HepG2 (cell line): Measurements from ENCODE around the gene SLC25A47. TPM values are rescaled to one million over a fixed set of nuclear protein-coding genes. Genes with fewer than 3 reads are reported as not detected.

Source experiments
- ARNT ChIP-seq: fragments of 450-650 bp; IDR thresholded peaks from 2 replicates; pipeline ENCODE4 v1.6.1; 2017
- GLI4 ChIP-seq: sonication (generic); formaldehyde crosslinking; IDR thresholded peaks from 2 replicates; pipeline ENCODE4 v1.5.1; 2020; ENCODE audit warnings: missing genetic modification reagents, mild to moderate bottlenecking, moderate library complexity, borderline replicate concordance
- GTF3A ChIP-seq: sonication (generic); formaldehyde crosslinking; conservative IDR thresholded peaks from 2 replicates; pipeline ENCODE4 v1.4.0; 2020; ENCODE audit warnings: mild to moderate bottlenecking, missing genetic modification reagents
- HDAC6 ChIP-seq: fragments of 200-600 bp; sonication (generic); IDR thresholded peaks from 2 replicates; pipeline ENCODE4 v1.7.0; 2017; ENCODE audit warnings: mild to moderate bottlenecking, antibody characterized with exemption, low read length, low read depth
- HNRNPL ChIP-seq: fragments of 200-400 bp; formaldehyde crosslinking; IDR thresholded peaks from 2 replicates; pipeline ENCODE4 v1.6.1; 2017; ENCODE audit warnings: mild to moderate bottlenecking, low read depth, low read length
- HNRNPUL1 ChIP-seq: fragments of 200-400 bp; formaldehyde crosslinking; IDR thresholded peaks from 2 replicates; pipeline ENCODE4 v1.6.1; 2017; ENCODE audit warnings: low read depth, mild to moderate bottlenecking, low read length, moderate library complexity
- HOXA9 ChIP-seq: sonication (generic); formaldehyde crosslinking; IDR thresholded peaks from 2 replicates; pipeline ENCODE4 v1.8.1; 2022; ENCODE audit warnings: missing genetic modification reagents, mild to moderate bottlenecking, moderate library complexity, borderline replicate concordance
- MEIS2 ChIP-seq: sonication (generic); formaldehyde crosslinking; IDR thresholded peaks from 2 replicates; pipeline ENCODE4 v1.9.0; 2021; ENCODE audit warnings: mild to moderate bottlenecking, missing genetic modification reagents
- NFIC ChIP-seq: IDR thresholded peaks from 2 replicates; pipeline ENCODE4 v1.6.1; 2012; ENCODE audit warnings: mild to moderate bottlenecking, low read length, inconsistent platforms
- RFX3 ChIP-seq: IDR thresholded peaks from 2 replicates; pipeline ENCODE4 v1.6.1; 2016; ENCODE audit warnings: missing biosample characterization, missing genetic modification reagents
- SIX1 ChIP-seq: sonication (generic); formaldehyde crosslinking; IDR thresholded peaks from 2 replicates; pipeline ENCODE4 v1.4.0; 2020; ENCODE audit warnings: missing genetic modification reagents, borderline replicate concordance
- SOX5 ChIP-seq: IDR thresholded peaks from 2 replicates; pipeline ENCODE4 v1.6.1; 2016; ENCODE audit warnings: borderline replicate concordance
- SP1 ChIP-seq, 2 experiments: fragments of 450-650 bp in 1 of 2; sonication (generic) in 1 of 2; formaldehyde crosslinking in 1 of 2; IDR thresholded peaks; 2 replicates each; pipeline versions ENCODE4 v1.4.0 to v1.6.1; 2016 to 2020; ENCODE audit warnings: missing genetic modification reagents in 1 of 2
- TRAFD1 ChIP-seq: sonication (generic); formaldehyde crosslinking; IDR thresholded peaks from 2 replicates; pipeline ENCODE4 v1.5.1; 2020; ENCODE audit warnings: missing genetic modification reagents, mild to moderate bottlenecking, borderline replicate concordance
- ZC3H4 ChIP-seq: sonication (generic); formaldehyde crosslinking; IDR thresholded peaks from 2 replicates; pipeline ENCODE4 v1.4.0; 2020; ENCODE audit warnings: missing genetic modification reagents, borderline replicate concordance
- ZNF160 ChIP-seq: sonication (generic); formaldehyde crosslinking; IDR thresholded peaks from 2 replicates; pipeline ENCODE4 v1.8.0; 2022; ENCODE audit warnings: mild to moderate bottlenecking, inconsistent platforms, missing genetic modification reagents
- ZNF484 ChIP-seq: sonication (generic); formaldehyde crosslinking; IDR thresholded peaks from 2 replicates; pipeline ENCODE4 v1.5.1; 2020; ENCODE audit warnings: mild to moderate bottlenecking, low read depth, missing genetic modification reagents, borderline replicate concordance
- ZNF510 ChIP-seq: sonication (generic); formaldehyde crosslinking; IDR thresholded peaks from 2 replicates; pipeline ENCODE4 v1.4.0; 2020; ENCODE audit warnings: low read depth, mild to moderate bottlenecking, missing genetic modification reagents
- ZSCAN9 ChIP-seq: IDR thresholded peaks from 2 replicates; pipeline ENCODE4 v1.6.1; 2016; ENCODE audit warnings: borderline replicate concordance
- polyA plus RNA-seq, 8 experiments: library from polyadenylated mRNA; depleted of rRNA in 3 of 8; stranded (reverse) in 7 of 8; unstranded in 1 of 8; fragments of >200 nt; fragmentation: Illumina TruSeq in 4 of 8; extraction: Trizol in 4 of 8; gene quantifications; 2 replicates each; pipeline versions ENCODE4 v1.2.1 to v1.2.3, GENCODE V29; 2011 to 2016; ENCODE audit warnings: low read depth in 4 of 8, missing spikeins in 1 of 8, mixed read lengths in 1 of 8; ENCODE audit not compliant: insufficient read depth in 1 of 8
- total RNA-seq, 5 experiments: library from RNA; depleted of rRNA; stranded (reverse); fragments of >200 nt; fragmentation: Illumina TruSeq; extraction: Trizol; gene quantifications; 2 replicates each; pipeline ENCODE4 v1.2.3, GENCODE V29; 2016; ENCODE audit warnings: low read depth in 1 of 5
- TF ChIP-seq, protein P1 (sequence below): IDR thresholded peaks from 2 replicates; pipeline ENCODE4 v1.6.1; 2016; ENCODE audit warnings: mild to moderate bottlenecking
- TF ChIP-seq, protein P2 (sequence below): sonication (generic); formaldehyde crosslinking; IDR thresholded peaks from 2 replicates; pipeline ENCODE4 v1.5.0; 2020; ENCODE audit warnings: missing genetic modification reagents

Gene SLC25A47
- total and polyA plus RNA-seq, 2 of the 13 experiments (the other 11 are each of a cell fraction or from before 2014, with no cell fraction given): 1.0 to 1.7 TPM

DNA sequence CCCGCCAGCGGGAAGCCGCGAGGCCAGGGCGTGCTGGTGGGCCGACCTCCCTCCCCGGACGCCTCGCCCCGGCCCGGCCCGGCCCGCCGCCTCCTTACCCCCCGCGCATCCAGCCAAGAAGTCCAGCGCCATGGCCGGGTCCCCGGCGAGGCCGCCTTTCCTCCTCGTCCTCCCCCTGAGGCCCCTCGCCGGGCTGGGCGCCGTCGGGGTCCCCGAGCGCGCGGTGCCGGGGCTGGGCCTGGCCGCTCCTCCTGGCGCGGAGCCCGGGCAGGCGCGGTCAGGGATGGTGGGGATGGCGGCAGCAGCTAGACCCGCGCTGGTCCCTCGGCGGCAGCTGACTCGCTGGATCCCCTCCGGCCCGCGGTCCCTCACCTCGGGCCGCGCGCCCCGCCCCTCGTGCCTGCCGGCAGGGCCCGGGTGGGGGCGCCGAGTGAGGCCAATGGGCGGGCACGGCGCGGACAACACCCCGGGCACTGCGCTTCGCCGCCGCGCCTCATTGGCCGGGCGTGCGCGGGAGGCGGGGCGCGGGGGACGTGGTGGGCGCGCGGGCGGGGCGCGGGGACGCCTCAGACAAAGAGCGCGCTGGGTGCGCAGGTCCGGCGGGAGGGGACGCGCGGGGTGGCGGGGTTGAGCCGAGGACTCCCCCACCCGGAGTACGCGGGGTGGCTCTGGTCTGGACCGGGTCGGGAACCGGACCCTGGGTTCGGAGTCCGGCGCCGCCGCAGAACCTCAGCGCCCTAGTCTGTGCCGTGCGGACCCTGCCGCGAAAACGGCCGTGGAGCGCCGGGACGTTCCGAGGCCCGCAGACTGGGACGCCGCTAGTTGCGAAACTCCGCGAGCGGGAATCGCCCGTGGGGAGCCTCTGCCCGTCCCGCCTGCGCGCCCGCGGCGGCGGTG lies 16.8 kb upstream of the SLC25A47 start, which contains the start of gene SLC25A29 (continued):
- 0 out of 2 replicates have a peak, but pooled peaks have one; percentile 35 for TF ChIP-seq GLI4 (CRISPR knock-in tag)
- no peak for TF ChIP-seq TRAFD1 (CRISPR knock-in tag)
- no peak for TF ChIP-seq ZSCAN9 (CRISPR knock-in tag)
- TF ChIP-seq HDAC6: no peak
- no peak for TF ChIP-seq ZNF510 (CRISPR knock-in tag)
- TF ChIP-seq GTF3A: no peak
- no peak for TF ChIP-seq SP1 (IDR thresholded peaks at IDR 0.05)
- TF ChIP-seq SP1 (CRISPR knock-in tag; IDR thresholded peaks at IDR 0.05): peak; percentile 49; the same call in 1 of the 2 replicates
- TF ChIP-seq ZNF484 (CRISPR knock-in tag): no peak
- TF ChIP-seq ZNF160 (CRISPR knock-in tag): no peak
- TF ChIP-seq, protein P1, sequence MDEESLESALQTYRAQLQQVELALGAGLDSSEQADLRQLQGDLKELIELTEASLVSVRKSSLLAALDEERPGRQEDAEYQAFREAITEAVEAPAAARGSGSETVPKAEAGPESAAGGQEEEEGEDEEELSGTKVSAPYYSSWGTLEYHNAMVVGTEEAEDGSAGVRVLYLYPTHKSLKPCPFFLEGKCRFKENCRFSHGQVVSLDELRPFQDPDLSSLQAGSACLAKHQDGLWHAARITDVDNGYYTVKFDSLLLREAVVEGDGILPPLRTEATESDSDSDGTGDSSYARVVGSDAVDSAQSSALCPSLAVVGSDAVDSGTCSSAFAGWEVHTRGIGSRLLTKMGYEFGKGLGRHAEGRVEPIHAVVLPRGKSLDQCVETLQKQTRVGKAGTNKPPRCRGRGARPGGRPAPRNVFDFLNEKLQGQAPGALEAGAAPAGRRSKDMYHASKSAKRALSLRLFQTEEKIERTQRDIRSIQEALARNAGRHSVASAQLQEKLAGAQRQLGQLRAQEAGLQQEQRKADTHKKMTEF (CRISPR knock-in tag): peak; percentile 71; the same call in 1 of the 2 replicates
- TF ChIP-seq NFIC: no peak
- TF ChIP-seq HNRNPL: no peak
- TF ChIP-seq SIX1 (CRISPR knock-in tag): no peak
- TF ChIP-seq MEIS2 (CRISPR knock-in tag): peak; percentile 41; the same call in 1 of the 2 replicates
- TF ChIP-seq HOXA9: no peak
- no peak for TF ChIP-seq RFX3
- no peak for TF ChIP-seq HNRNPUL1
- TF ChIP-seq, protein P2, sequence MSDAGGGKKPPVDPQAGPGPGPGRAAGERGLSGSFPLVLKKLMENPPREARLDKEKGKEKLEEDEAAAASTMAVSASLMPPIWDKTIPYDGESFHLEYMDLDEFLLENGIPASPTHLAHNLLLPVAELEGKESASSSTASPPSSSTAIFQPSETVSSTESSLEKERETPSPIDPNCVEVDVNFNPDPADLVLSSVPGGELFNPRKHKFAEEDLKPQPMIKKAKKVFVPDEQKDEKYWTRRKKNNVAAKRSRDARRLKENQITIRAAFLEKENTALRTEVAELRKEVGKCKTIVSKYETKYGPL (CRISPR knock-in tag): no peak
- no peak for TF ChIP-seq ARNT
- no peak for TF ChIP-seq SOX5
- no peak for TF ChIP-seq ZC3H4
